Inferior parietal cortex (tissue), 1 donor: ENCODE results near the gene CCNL2.
"Not testable (repeated sequence)": the region's sequence is repeated elsewhere in the genome, so short reads cannot be mapped to it uniquely, and the experiment has no call there.

Experiments
- DNase-seq: peaks from one replicate; pipeline ENCODE4 v3.0.0-alpha.2; 2016; ENCODE audit errors: extremely low spot score

CCNL2 gene

GRCh38 chr1:1399872-1400575, 889 bp upstream of the CCNL2 start:
- no peak for DNase-seq

DNA sequence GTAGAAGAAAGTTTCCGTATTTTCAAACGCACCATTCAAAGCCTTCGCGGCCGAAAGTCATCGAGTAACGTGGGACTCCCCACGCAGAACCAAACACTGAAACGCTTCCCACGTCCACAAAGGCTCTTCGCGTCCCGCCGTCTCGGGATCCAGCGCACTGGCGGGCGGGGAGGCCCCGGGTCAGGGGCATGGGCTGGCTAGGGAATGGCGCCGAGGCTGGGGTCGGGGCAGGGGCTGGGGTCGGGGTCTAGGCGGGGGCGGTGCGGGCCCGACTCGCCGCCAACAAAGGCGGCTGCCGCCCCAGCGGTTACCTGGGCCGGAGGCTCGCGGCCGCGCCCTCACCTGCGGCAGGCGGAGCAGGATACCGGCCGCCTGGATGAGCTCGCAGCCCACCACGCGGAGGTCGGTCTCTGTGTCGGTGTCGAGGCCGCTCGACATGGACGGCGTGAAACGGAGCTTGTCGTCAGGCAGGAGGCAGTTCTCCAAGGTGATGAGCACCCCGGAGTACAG, 403 bp downstream of the CCNL2 start:
- no peak for DNase-seq

DNA sequence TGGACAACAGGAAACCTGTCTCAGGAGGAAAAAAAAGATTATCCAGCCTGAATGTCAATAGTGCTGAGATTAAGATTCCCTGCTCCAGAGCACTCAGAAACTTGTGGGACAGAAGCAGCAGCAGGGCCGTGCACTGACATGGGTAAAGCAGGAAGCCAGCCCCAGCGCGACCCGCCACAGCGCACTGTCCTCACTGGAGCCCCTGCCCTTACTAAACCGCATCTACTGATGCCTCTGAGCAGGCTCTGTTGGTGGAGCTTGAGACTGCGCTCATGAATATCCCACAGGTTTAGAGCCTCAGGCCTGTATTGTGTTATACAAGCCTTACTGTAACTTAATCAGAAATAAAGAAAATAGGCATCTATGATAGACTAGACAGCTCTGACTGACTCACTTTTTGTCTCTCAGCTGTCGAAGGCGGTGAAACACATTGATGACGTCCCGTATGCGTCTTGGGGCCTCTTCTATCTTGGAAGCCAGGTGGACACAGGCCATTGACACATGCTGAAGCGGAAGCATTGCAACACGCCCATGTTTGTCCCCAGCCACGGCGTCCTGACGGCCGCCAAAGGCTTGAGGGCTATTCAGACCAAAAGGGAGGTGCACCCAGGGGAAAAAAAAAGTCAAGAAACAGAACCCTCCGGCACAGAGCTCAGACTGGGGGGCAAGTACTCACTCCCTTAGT, 1.2 kb downstream of the CCNL2 start:
- DNase-seq = no peak

DNA sequence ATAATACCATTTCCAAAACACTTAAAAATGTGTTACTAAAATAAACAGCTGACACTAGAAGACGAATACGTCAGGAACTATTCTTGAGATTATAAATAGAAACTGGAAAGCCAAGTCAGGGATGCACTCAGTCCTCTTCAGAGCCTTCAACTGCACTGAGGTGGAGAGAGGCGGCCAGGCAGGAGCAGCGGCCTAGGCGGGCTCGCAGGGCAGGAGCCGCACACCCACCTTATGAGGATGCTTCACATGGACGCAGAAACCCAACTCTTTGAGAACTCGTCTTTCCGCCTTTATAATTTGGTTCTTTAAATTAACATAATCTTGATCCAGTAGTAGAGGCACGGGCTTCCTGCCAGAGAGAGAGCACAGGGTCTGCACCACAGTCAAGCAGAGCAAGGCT, 4.0 kb downstream of the CCNL2 start:
- no peak for DNase-seq

- no peak for DNase-seq
Observed at GRCh38 chr1:1394116-1394515, 5.0 kb downstream of the CCNL2 start.

GRCh38 chr1:1393428-1393827, 5.7 kb downstream of the CCNL2 start:
- no peak for DNase-seq

DNA sequence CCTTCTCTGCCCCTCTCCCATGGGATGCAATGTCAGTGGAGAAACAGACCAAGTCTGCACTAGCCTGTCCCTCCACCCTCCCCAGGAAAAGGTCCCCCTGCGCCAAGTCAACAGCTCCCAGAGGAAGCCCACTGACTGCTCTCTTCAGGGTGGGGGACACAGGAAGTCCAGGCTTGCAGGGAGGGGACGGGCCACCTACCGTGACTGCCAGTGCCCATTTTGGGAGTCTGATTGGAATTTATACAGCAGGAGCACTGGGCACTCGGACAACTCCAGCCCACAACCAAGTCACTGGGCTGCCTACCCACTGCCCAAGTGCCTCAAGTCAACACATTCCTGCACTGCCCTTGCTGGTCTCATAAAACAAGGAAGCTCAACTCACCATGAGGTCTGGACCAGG, 6.1 kb downstream of the CCNL2 start:
- no peak for DNase-seq

- no peak for DNase-seq
Observed at GRCh38 chr1:1391225-1391624, 7.9 kb downstream of the CCNL2 start.

- DNase-seq = no peak
Observed at GRCh38 chr1:1390675-1391074, 8.5 kb downstream of the CCNL2 start.

GRCh38 chr1:1388078-1388472, 11.1 kb downstream of the CCNL2 start:
- no peak for DNase-seq

DNA sequence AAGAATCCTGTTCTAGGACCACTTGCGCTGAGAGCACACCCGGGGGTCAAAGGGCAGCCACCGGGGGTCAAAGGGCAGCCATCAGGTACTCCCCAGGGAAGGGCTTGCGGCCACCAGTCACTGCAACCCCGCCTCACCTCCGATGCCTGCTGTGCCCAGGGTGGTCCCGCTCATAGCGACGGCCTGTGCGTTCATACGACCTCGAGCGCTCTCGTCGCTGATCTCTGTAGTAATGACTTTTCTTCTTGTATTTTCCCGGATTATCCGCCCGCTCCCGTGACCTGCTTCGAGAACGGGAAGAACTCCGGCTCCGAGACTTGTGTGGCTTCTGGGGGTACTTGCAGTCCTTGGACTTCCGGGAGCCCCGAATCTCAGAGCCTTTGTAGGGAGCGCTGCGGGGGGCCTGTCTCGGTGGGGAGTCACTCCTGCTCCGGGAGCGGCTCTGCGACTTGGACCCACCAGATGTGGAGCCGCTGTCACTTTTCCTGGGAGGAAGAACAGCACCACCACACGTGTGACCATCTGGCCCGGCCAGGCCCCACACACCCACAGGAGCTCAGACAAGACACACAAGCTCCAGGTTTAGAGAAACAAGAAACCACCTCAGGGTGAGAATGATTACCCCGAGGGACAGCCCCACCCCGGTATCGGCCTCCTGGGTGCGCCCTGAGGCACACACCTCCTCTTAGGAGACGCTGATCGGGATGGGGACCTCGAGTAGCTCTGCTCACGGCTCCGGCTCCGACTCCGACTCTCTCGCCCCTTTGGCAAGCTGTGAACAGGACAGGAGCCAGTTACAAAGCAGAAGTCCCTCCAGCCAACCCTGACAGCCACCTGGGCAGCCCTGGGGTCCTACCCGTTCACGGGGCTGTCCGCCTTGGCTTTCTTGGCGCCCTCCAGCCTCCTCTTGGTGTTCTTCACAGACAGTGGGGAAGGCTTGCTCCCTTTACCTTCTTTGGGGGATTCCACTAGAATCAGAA, 11.7 kb downstream of the CCNL2 start:
- DNase-seq = no peak

DNA sequence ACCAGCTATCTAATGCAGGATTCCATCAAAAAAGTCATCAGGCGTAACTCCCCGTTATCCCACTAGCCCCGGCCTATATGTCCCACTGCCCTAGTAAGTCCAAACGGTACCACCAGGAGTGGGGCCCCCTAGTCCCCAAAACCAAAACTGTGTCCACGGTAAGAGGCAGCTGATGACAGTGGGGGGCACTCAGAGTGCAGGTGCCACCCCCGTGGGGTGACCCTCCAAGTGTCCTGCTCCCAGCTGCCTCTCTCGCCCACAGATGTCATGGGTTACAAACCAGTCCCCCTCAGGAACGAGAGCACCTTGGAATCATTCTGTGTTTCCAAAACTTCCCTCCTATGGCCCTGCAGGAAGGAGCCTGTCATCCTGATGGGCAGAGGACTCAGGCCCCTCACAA, 13.2 kb downstream of the CCNL2 start:
- no peak for DNase-seq

DNA sequence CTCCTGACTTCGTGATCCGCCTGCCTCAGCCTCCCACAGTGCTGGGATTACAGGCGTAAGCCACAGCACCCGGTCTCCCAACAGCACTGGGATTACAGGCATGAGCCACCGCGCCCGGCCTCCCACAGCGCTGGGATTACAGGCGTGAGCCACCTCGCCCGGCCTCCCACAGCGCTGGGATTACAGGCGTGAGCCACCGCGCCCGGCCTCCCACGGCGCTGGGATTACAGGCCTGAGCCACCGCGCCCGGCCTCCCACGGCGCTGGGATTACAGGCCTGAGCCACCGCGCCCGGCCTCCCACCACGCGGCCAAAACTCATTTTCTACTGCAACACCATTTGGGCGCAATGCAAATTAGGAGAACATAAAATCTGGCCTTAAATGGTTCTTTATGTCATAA, 13.8 kb downstream of the CCNL2 start:
- DNase-seq = not testable (repeated sequence)

GRCh38 chr1:1381294-1381693, 17.8 kb downstream of the CCNL2 start:
- no peak for DNase-seq

- no peak for DNase-seq
Observed at GRCh38 chr1:1380860-1381259, 18.3 kb downstream of the CCNL2 start.

DNA sequence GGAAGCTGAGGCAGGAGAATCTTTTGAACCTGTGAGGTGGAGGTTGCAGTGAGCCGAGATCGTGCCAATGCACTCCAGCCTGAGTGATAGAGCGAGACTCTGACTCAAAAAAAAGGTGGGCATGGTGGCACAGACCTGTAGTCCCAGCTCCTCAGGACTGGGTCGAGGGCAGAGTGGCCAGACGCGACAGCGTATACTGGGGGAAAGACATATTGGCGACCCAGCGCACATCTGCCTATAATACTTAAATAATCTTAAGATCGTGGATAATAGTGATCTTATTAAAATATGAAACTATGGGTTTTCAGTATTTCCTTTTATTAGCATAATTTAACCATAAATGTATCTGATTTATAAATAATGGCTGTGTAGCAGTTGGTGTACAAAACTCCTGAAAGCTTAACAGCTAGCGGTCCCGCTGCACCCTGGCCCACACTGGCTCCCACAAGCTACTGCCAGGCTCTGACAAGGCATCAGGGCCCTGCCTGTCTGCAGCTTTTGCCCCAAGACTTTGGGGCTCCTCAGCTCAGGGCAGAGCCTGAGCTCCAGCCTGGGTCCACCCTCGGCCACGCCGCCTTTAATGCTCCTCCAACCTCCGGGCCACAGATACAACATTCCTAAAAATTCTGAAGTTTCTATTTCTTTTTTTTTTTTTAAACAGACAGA, 21.5 kb downstream of the CCNL2 start:
- no peak for DNase-seq

- DNase-seq = no peak
Observed at GRCh38 chr1:1376551-1377226, 22.4 kb downstream of the CCNL2 start.

GRCh38 chr1:1374929-1375662, 24.0 kb downstream of the CCNL2 start, which contains the start of gene AURKAIP1:
Gene AURKAIP1 (minus strand): TSS chr1:1375207. CDS start chr1:1374756, 451 bp downstream.
- peak; percentile 100 for DNase-seq

- DNase-seq = no peak
Observed at GRCh38 chr1:1374589-1374928, 24.6 kb downstream of the CCNL2 start.

DNA sequence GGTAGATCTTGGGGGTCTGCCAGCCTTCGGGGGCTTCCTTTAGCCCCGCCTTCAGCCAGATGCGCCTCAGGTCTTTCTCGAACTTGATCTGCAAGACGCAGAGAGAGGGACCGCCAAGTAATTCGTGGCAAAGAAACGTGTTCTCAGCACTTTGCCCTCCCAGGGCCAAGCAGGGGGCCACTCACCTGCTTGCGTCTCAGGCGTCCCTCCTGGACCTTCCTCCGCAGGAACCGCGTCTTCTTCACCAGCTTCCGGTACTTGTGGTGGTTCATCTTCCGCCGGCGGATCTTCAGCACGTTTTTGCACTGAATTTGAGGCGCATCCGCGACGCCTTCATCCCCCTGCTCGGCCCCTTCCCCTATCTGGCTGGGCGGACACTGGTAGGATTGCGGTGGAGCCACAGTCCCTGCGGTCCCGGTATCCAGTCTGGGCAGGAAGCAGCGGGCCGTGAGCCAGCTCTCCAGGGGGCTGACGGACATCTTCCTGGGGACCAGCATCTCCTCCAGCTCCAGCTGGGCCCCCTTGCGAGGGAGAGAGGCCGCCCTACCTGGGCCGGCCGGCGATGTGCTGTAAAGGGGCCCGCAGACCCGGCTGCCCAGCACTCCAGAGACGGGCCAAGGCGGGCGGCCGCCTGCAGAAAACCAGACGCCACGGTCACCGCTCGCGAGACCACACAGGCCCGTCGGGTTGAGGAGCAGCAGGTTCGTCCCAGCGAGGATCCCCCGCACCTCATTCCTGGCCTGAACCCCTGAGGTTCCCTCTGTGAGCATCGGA, 25.1 kb downstream of the CCNL2 start:
- DNase-seq = no peak
